ENCODE data around the gene SH3TC1. TPM values are rescaled to one million over a fixed set of nuclear protein-coding genes. Genes with fewer than 3 reads are reported as not detected.

Gene SH3TC1
- total and polyA plus RNA-seq, 2 of the 8 experiments (the other 6 are each of a cell fraction or from before 2014, with no cell fraction given) = 0.15 TPM; not detected in 1

GRCh38 chr4:8203052-8203401 is 3.9 kb downstream of the SH3TC1 start (continued):
- TF ChIP-seq CHD7 (IDR thresholded peaks at IDR 0.05; ENCODE audit: insufficient replicate concordance, low read length) (no peak), JUN (IDR thresholded peaks at IDR 0.05; ENCODE audit: low read depth, low read length) (no peak), TCF12 (IDR thresholded peaks at IDR 0.05; ENCODE audit: low read depth, low read length) (no peak), EGR1 (IDR thresholded peaks at IDR 0.05; ENCODE audit: borderline replicate concordance, low read depth, low read length) (no peak), NRF1 (IDR thresholded peaks at IDR 0.05; ENCODE audit: low read depth, low read length) (no peak), ASH2L (IDR thresholded peaks at IDR 0.05; ENCODE audit: low read length) (no peak), KDM1A (IDR thresholded peaks at IDR 0.05; ENCODE audit: borderline replicate concordance, low read length) (no peak), SAP30 (IDR thresholded peaks at IDR 0.05; ENCODE audit: insufficient read depth, insufficient replicate concordance, low read length) (no peak), RNF2 (IDR thresholded peaks at IDR 0.05; ENCODE audit: borderline replicate concordance, low read depth, low read length, missing control alignments, poor library complexity, severe bottlenecking) (no peak), PHF8 (conservative IDR thresholded peaks at IDR 0.05; ENCODE audit: low read depth, low read length) (no peak)
- TF ChIP-seq, protein P1, sequence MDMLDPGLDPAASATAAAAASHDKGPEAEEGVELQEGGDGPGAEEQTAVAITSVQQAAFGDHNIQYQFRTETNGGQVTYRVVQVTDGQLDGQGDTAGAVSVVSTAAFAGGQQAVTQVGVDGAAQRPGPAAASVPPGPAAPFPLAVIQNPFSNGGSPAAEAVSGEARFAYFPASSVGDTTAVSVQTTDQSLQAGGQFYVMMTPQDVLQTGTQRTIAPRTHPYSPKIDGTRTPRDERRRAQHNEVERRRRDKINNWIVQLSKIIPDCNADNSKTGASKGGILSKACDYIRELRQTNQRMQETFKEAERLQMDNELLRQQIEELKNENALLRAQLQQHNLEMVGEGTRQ (IDR thresholded peaks at IDR 0.05; ENCODE audit: low read length) = no peak
